Measurements from ENCODE around the gene CEP112. TPM values are rescaled to one million over a fixed set of nuclear protein-coding genes. Genes with fewer than 3 reads are reported as not detected.

Gene CEP112
- total and polyA plus RNA-seq, 2 experiments from 2014 or later = 4.0 to 4.3 TPM

DNA sequence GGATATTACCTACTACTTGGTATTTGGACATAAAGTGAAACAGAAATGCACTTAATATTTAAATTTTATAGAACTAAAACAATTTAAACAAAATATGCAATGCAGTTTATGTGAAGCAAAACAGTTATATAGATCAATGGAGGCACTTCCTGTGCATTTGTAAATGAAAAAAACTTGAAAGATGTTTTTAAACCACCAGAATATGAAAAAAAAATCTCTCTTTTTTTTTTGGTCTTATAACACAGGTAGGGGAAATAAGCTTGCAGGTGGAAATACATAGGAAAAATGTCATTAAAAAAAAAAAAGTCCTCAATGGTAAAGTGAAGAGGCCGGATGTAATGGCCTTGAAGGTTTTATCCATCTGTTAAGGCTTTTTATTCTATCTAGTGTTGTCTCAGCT is 450.2 kb downstream of the CEP112 start:
- H3K4me1 ChIP-seq (ENCODE audit: insufficient read depth) = peaks cover 20% of the 10 kb centered on the region
- H4K20me1 ChIP-seq (replicated peaks; ENCODE audit: insufficient read depth) = no peaks in the 10 kb centered on the region
- Mint-ChIP-seq H3K36me3 (ENCODE audit: low read depth) (peaks cover 4% of the 10 kb centered on the region; the same call in 1 of the 3 replicates), H3K4me1 (peaks cover 20% of the 10 kb centered on the region), H3K27me3 (ENCODE audit: insufficient read depth, low read depth, poor library complexity) (no peaks in the 10 kb centered on the region), H3K27ac (peak overlapping the region; percentile 81), H3K4me3 (no peak overlapping the region), H3K9me3 (peaks cover 10% of the 10 kb centered on the region; the same call in 1 of the 3 replicates)
- no peaks in the 10 kb centered on the region for H3F3A ChIP-seq (replicated peaks; ENCODE audit: low read depth)
- H2AFZ ChIP-seq = no peak overlapping the region
- no peaks in the 10 kb centered on the region for H3K79me2 ChIP-seq (replicated peaks; ENCODE audit: insufficient read depth)
- no peaks in the 10 kb centered on the region for H3K27me3 ChIP-seq (ENCODE audit: insufficient read depth)
- H3K36me3 ChIP-seq (ENCODE audit: insufficient read depth) = peaks cover 3% of the 10 kb centered on the region; the same call in 1 of the 2 replicates
- 0 out of 2 replicates have a peak overlapping the region, but pooled peaks have one; percentile 50 for H3K4me2 ChIP-seq
- ATAC-seq = no peak
- H3K27ac ChIP-seq (ENCODE audit: low read depth) = no peak overlapping the region
- TF ChIP-seq EZH2 (IDR thresholded peaks at IDR 0.05; ENCODE audit: low read depth, unreplicated experiment) = no peak
- no peak for TF ChIP-seq ZNF331 (CRISPR knock-in tag; IDR thresholded peaks at IDR 0.05; ENCODE audit: low read depth)
- no peak for TF ChIP-seq EZH2phosphoT487 (IDR thresholded peaks at IDR 0.05; ENCODE audit: unreplicated experiment)
- TF ChIP-seq, protein P1, sequence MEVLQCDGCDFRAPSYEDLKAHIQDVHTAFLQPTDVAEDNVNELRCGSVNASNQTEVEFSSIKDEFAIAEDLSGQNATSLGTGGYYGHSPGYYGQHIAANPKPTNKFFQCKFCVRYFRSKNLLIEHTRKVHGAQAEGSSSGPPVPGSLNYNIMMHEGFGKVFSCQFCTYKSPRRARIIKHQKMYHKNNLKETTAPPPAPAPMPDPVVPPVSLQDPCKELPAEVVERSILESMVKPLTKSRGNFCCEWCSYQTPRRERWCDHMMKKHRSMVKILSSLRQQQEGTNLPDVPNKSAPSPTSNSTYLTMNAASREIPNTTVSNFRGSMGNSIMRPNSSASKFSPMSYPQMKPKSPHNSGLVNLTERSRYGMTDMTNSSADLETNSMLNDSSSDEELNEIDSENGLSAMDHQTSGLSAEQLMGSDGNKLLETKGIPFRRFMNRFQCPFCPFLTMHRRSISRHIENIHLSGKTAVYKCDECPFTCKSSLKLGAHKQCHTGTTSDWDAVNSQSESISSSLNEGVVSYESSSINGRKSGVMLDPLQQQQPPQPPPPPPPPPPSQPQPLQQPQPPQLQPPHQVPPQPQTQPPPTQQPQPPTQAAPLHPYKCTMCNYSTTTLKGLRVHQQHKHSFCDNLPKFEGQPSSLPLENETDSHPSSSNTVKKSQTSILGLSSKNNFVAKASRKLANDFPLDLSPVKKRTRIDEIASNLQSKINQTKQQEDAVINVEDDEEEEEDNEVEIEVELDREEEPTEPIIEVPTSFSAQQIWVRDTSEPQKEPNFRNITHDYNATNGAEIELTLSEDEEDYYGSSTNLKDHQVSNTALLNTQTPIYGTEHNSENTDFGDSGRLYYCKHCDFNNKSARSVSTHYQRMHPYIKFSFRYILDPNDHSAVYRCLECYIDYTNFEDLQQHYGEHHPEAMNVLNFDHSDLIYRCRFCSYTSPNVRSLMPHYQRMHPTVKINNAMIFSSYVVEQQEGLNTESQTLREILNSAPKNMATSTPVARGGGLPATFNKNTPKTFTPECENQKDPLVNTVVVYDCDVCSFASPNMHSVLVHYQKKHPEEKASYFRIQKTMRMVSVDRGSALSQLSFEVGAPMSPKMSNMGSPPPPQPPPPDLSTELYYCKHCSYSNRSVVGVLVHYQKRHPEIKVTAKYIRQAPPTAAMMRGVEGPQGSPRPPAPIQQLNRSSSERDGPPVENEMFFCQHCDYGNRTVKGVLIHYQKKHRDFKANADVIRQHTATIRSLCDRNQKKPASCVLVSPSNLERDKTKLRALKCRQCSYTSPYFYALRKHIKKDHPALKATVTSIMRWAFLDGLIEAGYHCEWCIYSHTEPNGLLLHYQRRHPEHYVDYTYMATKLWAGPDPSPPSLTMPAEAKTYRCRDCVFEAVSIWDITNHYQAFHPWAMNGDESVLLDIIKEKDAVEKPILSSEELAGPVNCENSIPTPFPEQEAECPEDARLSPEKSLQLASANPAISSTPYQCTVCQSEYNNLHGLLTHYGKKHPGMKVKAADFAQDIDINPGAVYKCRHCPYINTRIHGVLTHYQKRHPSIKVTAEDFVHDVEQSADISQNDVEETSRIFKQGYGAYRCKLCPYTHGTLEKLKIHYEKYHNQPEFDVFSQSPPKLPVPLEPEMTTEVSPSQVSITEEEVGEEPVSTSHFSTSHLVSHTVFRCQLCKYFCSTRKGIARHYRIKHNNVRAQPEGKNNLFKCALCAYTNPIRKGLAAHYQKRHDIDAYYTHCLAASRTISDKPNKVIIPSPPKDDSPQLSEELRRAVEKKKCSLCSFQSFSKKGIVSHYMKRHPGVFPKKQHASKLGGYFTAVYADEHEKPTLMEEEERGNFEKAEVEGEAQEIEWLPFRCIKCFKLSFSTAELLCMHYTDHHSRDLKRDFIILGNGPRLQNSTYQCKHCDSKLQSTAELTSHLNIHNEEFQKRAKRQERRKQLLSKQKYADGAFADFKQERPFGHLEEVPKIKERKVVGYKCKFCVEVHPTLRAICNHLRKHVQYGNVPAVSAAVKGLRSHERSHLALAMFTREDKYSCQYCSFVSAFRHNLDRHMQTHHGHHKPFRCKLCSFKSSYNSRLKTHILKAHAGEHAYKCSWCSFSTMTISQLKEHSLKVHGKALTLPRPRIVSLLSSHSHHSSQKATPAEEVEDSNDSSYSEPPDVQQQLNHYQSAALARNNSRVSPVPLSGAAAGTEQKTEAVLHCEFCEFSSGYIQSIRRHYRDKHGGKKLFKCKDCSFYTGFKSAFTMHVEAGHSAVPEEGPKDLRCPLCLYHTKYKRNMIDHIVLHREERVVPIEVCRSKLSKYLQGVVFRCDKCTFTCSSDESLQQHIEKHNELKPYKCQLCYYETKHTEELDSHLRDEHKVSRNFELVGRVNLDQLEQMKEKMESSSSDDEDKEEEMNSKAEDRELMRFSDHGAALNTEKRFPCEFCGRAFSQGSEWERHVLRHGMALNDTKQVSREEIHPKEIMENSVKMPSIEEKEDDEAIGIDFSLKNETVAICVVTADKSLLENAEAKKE (CRISPR knock-in tag; IDR thresholded peaks at IDR 0.05) = no peak
- TF ChIP-seq POLR2AphosphoS5 (IDR thresholded peaks at IDR 0.05; ENCODE audit: low read depth) = no peak
- TF ChIP-seq ZNF114 (CRISPR knock-in tag; IDR thresholded peaks at IDR 0.05) = no peak
- TF ChIP-seq, protein P2, sequence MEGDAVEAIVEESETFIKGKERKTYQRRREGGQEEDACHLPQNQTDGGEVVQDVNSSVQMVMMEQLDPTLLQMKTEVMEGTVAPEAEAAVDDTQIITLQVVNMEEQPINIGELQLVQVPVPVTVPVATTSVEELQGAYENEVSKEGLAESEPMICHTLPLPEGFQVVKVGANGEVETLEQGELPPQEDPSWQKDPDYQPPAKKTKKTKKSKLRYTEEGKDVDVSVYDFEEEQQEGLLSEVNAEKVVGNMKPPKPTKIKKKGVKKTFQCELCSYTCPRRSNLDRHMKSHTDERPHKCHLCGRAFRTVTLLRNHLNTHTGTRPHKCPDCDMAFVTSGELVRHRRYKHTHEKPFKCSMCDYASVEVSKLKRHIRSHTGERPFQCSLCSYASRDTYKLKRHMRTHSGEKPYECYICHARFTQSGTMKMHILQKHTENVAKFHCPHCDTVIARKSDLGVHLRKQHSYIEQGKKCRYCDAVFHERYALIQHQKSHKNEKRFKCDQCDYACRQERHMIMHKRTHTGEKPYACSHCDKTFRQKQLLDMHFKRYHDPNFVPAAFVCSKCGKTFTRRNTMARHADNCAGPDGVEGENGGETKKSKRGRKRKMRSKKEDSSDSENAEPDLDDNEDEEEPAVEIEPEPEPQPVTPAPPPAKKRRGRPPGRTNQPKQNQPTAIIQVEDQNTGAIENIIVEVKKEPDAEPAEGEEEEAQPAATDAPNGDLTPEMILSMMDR (conservative IDR thresholded peaks at IDR 0.05; ENCODE audit: low read depth in 2 of 2) = no peak
- TF ChIP-seq, protein P3, sequence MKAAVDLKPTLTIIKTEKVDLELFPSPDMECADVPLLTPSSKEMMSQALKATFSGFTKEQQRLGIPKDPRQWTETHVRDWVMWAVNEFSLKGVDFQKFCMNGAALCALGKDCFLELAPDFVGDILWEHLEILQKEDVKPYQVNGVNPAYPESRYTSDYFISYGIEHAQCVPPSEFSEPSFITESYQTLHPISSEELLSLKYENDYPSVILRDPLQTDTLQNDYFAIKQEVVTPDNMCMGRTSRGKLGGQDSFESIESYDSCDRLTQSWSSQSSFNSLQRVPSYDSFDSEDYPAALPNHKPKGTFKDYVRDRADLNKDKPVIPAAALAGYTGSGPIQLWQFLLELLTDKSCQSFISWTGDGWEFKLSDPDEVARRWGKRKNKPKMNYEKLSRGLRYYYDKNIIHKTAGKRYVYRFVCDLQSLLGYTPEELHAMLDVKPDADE (IDR thresholded peaks at IDR 0.05) = no peak
- TF ChIP-seq STAT1 (IDR thresholded peaks at IDR 0.05; ENCODE audit: unreplicated experiment) = no peak
- TF ChIP-seq CREB1 (CRISPR knock-in tag; IDR thresholded peaks at IDR 0.05; ENCODE audit: low read depth) = no peak
- TF ChIP-seq NANOG (IDR thresholded peaks at IDR 0.05; ENCODE audit: borderline replicate concordance) = no peak
- TF ChIP-seq, protein P4, sequence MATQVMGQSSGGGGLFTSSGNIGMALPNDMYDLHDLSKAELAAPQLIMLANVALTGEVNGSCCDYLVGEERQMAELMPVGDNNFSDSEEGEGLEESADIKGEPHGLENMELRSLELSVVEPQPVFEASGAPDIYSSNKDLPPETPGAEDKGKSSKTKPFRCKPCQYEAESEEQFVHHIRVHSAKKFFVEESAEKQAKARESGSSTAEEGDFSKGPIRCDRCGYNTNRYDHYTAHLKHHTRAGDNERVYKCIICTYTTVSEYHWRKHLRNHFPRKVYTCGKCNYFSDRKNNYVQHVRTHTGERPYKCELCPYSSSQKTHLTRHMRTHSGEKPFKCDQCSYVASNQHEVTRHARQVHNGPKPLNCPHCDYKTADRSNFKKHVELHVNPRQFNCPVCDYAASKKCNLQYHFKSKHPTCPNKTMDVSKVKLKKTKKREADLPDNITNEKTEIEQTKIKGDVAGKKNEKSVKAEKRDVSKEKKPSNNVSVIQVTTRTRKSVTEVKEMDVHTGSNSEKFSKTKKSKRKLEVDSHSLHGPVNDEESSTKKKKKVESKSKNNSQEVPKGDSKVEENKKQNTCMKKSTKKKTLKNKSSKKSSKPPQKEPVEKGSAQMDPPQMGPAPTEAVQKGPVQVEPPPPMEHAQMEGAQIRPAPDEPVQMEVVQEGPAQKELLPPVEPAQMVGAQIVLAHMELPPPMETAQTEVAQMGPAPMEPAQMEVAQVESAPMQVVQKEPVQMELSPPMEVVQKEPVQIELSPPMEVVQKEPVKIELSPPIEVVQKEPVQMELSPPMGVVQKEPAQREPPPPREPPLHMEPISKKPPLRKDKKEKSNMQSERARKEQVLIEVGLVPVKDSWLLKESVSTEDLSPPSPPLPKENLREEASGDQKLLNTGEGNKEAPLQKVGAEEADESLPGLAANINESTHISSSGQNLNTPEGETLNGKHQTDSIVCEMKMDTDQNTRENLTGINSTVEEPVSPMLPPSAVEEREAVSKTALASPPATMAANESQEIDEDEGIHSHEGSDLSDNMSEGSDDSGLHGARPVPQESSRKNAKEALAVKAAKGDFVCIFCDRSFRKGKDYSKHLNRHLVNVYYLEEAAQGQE (IDR thresholded peaks at IDR 0.05; ENCODE audit: unreplicated experiment) = no peak
- TF ChIP-seq JUNB (IDR thresholded peaks at IDR 0.05; ENCODE audit: unreplicated experiment) = no peak
- no peak for DNase-seq (ENCODE audit: low spot score)
- no peak overlapping the region for H3K4me3 ChIP-seq
- no peaks in the 10 kb centered on the region for H3K9me2 ChIP-seq (ENCODE audit: insufficient read depth)
